IPS-15b (cell line): Measurements from ENCODE around the gene CEP350.

Experiments
- H3K27me3 ChIP-seq: one replicate; pipeline ENCODE4 v1.6.1; 2013; ENCODE audit warnings: low read length; ENCODE audit not compliant: control insufficient read depth, insufficient read depth
- H3K36me3 ChIP-seq: one replicate; pipeline ENCODE4 v1.6.1; 2013; ENCODE audit warnings: low read length; ENCODE audit not compliant: control insufficient read depth, insufficient read depth
- H3K4me1 ChIP-seq: one replicate; pipeline ENCODE4 v1.6.1; 2013; ENCODE audit warnings: mild to moderate bottlenecking, low read length; ENCODE audit not compliant: control insufficient read depth, insufficient read depth
- H3K4me3 ChIP-seq: one replicate; pipeline ENCODE4 v1.5.1; 2013; ENCODE audit warnings: low read depth, low read length
- H3K9ac ChIP-seq: one replicate; pipeline ENCODE4 v1.6.1; 2013; ENCODE audit warnings: low read depth, mild to moderate bottlenecking, low read length
- H3K9me3 ChIP-seq: one replicate; pipeline ENCODE4 v1.6.1; 2013; ENCODE audit warnings: mild to moderate bottlenecking, low read length; ENCODE audit not compliant: control insufficient read depth, insufficient read depth

CEP350 gene

DNA sequence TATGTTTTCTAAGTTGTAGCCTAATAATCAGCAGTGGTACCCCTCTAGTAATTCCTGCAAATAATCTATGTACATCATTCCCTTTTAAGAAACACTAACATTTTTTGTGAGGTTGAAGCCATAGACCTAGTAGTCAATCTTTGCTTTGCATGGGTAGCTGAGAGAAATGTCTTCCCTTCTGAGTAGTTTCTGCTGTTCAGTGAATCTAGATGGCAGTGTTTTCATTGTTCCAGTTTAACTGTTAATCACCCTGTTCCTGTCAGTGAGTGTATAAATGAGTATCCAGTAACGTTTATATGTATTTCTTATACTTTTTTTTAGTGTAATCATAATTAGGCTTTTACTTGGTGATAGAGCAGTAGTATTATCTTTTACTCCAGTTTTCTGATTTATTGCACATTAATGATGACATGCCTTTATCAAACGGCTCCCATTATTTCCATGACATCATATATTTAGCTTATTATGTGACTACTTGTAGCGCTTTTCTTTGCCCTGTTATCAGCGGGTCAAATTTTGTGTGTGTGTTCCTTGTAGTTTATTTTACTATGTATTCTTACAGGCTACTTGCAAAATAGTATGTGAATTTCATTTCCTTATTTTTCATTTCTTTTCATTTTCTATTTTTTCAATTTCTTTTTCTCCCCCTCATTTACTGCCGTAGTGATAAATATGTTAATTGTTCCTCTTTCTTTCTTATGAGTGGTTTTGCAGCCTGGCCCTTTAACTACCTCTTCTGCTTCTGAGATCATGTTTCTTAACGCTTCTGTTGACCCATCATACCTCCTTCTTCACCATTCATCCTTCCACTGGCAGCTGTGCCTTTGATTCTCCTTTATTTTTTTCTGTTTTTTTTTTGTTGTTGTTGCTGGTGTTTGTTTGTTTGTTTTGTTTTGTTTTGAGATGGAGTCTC, 18.8 kb downstream of the CEP350 start:
- no peaks in the 10 kb centered on the region for H3K36me3 ChIP-seq
- no peak overlapping the region for H3K4me3 ChIP-seq
- no peak overlapping the region for H3K9ac ChIP-seq
- no peaks in the 10 kb centered on the region for H3K4me1 ChIP-seq
- H3K9me3 ChIP-seq = no peaks in the 10 kb centered on the region
- H3K27me3 ChIP-seq = no peaks in the 10 kb centered on the region

DNA sequence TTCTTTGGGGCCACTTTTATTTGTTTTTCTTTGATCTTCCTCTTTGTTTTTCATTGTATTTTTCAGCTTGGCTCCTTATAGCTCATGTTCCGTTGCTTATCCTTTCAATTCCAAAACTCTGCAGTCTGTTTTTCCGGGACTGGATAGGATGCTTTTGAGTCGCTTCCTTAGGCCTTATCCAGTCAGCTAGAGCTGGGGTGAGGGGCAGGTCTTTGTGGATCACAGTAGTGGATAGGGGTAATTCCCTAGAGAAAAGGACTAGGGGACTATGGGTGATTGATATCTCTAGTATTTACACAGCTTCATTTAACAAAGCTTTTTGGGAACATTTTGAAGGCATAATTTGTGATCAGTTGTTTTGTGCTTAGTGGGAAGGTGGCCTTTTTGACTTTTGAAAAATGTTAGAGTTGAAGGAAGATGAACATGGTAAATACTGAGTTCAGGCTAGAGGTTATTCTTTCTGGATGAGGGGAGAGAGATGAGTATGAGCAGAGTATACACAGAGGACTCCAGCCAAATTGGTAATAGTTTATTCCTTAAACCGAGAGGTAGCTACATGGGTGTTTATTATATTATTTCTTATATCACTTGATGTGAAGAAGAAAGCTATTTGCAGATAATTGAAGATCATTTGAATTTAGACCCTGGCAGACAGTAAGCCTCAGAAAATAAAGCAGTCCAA, 22.5 kb downstream of the CEP350 start:
- H3K9ac ChIP-seq = no peak overlapping the region
- H3K9me3 ChIP-seq = no peaks in the 10 kb centered on the region
- no peaks in the 10 kb centered on the region for H3K4me1 ChIP-seq
- no peak overlapping the region for H3K4me3 ChIP-seq
- no peaks in the 10 kb centered on the region for H3K36me3 ChIP-seq
- no peaks in the 10 kb centered on the region for H3K27me3 ChIP-seq

DNA sequence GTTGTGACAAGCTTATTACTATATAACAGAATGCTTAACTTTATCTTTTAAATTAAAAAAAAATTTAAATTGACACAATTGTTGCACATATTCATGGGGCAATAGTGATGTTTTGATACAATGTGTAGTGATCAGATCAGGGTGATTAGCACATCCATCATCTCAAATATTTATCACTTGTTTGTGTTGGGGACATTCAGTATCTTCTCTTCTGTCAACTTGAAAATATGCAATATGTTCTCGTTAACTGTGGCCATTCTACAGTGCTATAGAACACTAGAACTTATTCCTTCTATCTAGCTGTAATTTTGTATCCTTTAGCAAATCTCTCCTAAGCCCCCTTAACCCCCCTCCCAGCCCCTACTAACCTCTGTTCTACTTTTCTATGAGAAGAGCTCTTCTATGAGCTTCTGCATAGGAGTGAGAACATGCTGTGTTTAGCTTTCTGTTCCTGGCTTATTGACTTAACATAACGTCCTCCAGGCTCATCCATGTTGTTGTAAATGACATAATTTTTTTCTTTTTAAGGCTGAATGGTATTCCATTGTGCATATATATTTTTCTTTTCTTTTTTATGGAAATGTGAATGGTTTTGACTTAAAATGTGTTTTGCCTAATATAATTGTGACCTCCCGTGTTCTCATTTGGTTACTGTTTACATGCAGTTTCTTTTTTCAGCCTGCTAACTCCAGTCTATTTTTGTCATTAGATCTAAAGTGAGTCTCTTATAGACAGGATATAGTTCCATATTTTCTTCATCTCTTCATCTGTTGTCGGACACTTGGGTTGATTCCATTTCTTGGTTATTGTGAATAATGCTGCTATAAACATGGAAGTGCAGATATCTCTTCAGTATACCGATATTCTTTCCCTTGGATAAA, 23.8 kb downstream of the CEP350 start:
- Histone ChIP-seq H3K9ac (no peak overlapping the region), H3K36me3 (no peaks in the 10 kb centered on the region), H3K9me3 (no peaks in the 10 kb centered on the region), H3K4me3 (no peak overlapping the region), H3K27me3 (no peaks in the 10 kb centered on the region), H3K4me1 (no peaks in the 10 kb centered on the region)

DNA sequence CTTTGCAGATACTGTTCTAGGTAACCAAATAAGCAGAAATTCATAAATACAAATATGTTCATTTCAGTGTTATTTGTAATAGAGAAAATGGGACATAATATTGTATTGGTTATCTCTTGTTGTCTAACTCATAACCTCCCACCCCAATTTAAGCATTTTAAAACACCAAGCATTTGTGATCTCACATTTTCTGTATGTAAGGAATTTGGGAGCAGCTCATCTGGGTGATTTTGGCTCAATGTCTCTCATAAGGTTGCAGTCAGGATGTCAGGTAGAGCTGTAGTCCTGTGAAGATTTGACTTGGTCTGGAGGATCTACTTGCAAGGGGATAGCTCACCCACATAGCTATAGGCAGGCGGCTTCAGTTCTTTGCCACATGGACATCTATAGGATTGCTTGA, 29.5 kb downstream of the CEP350 start:
- Histone ChIP-seq H3K4me1 (no peaks in the 10 kb centered on the region), H3K4me3 (no peak overlapping the region), H3K36me3 (no peaks in the 10 kb centered on the region), H3K9me3 (no peaks in the 10 kb centered on the region), H3K27me3 (no peaks in the 10 kb centered on the region), H3K9ac (no peak overlapping the region)

DNA sequence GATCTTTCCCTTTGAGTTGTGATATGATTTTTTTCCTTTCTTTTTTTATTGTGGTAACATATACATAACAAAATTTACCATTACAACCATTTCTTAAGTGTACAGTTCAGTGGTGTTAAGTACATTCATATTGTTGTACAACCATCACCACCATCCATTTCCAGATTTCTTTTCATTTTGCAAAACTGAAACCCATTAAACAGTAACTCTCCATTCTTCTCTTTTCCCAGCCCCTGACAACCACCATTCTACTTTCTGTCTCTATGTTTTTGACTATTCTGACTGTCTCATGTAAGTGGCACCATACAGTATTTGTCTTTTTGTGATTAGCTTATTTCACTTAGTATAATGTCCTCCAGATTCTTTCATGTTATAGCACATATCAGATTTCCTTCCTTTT, 30.3 kb downstream of the CEP350 start:
- no peaks in the 10 kb centered on the region for H3K4me1 ChIP-seq
- no peaks in the 10 kb centered on the region for H3K36me3 ChIP-seq
- no peaks in the 10 kb centered on the region for H3K27me3 ChIP-seq
- H3K9me3 ChIP-seq = no peaks in the 10 kb centered on the region
- H3K9ac ChIP-seq = no peak overlapping the region
- H3K4me3 ChIP-seq = no peak overlapping the region

DNA sequence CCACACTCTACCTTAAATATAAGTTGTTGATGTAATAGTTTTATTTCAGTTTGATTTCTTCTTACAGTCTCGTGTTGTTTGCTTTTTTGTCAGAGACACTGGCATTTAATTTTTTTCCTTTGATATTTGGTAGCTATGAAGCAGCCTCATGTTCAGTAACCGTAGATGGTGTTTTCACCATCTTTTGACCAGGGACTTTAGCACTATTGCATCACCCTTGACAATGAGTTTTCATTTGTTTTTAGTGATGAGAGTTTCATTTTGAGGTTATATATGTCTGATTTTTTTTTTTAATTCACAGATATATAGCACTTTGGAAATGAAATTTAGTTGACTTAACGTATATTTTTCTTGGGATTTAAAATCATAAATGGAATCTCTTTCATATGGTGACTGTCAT, 36.2 kb downstream of the CEP350 start:
- Histone ChIP-seq H3K9ac (no peak overlapping the region), H3K36me3 (no peaks in the 10 kb centered on the region), H3K4me1 (no peaks in the 10 kb centered on the region), H3K9me3 (no peaks in the 10 kb centered on the region), H3K4me3 (no peak overlapping the region), H3K27me3 (no peaks in the 10 kb centered on the region)

DNA sequence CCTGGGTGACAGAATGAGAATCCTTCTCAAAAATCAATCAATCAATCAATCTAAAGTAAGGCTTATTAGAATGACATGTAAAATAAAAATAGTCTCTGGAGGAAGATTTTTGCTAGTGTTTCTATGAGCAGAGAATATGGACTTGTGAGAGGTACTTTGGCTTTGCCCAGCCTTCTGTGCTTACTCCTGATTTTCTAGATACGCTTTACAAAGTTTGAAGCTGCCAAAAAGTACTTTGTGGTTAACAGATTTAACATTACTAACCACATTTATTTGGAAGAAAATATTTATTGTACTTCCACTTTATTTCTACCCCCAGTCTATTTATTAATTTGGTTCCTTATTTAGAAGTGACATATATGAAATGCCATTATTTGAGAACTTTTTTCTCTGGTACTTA, 41.0 kb downstream of the CEP350 start:
- H3K36me3 ChIP-seq = peaks cover 2% of the 10 kb centered on the region
- no peaks in the 10 kb centered on the region for H3K9me3 ChIP-seq
- no peaks in the 10 kb centered on the region for H3K27me3 ChIP-seq
- H3K4me1 ChIP-seq = no peaks in the 10 kb centered on the region
- H3K4me3 ChIP-seq = no peak overlapping the region
- H3K9ac ChIP-seq = no peak overlapping the region

DNA sequence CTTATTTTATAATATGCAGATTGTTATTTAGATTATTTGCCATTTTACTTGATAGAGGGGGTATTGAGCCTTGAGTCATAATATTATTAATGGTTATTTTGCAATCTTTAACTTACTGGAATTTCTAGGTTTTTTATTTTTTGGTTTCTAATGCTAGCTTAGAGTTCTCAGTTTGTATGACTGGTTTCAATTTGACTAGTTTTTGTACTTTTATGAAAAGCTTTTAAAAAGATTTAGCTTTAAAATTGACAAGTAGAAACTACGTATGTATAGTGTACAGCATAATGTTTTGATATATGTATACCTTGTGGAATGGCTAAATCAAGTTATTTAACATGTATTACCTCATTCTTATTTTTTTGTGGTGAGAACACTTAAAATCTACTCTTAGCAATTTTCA, 41.5 kb downstream of the CEP350 start:
- no peak overlapping the region for H3K9ac ChIP-seq
- no peak overlapping the region for H3K4me3 ChIP-seq
- H3K9me3 ChIP-seq = no peaks in the 10 kb centered on the region
- H3K36me3 ChIP-seq = peaks cover 2% of the 10 kb centered on the region
- H3K4me1 ChIP-seq = no peaks in the 10 kb centered on the region
- H3K27me3 ChIP-seq = no peaks in the 10 kb centered on the region

DNA sequence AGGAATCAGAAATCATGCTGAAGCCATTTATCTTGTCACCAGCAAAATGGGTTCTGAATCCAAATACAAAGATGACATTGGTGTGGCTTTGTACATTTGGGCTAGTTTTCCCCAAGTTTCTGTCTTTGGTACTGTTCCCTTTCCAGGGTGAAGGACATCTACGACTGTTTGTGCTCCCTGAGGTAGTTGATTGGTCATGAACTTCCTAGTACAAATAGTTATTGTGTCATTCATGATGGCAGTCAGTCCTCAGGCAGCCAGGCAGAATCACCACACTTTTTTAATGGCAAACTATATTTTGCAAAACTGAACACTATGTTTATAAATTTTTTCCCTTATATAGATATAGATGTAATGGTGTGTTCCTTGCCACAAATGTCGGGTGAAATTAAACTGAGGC, 46.0 kb downstream of the CEP350 start:
- Histone ChIP-seq H3K4me3 (no peak overlapping the region), H3K36me3 (peaks cover 2% of the 10 kb centered on the region), H3K9ac (no peak overlapping the region), H3K4me1 (no peaks in the 10 kb centered on the region), H3K27me3 (no peaks in the 10 kb centered on the region), H3K9me3 (no peaks in the 10 kb centered on the region)

DNA sequence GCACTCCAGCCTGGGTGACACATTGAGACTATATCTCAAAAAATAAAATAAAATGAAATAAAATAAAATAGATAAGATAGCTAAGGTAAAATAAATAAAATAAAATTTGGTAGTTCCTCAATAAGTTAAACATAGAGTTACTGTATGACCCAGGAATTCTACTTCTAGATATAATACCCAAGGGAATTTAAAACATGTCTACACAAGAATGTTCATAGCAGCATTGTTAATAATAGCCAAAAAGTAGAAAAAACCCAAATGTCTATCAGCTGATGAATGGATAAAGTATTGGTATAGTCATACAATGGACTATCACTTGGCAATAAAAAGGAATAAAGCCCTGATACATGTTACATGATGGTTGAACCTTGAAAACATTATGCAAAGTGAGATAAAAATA, 47.8 kb downstream of the CEP350 start:
- Histone ChIP-seq H3K9ac (no peak overlapping the region), H3K4me1 (no peaks in the 10 kb centered on the region), H3K9me3 (no peaks in the 10 kb centered on the region), H3K4me3 (no peak overlapping the region), H3K36me3 (no peaks in the 10 kb centered on the region), H3K27me3 (no peaks in the 10 kb centered on the region)

DNA sequence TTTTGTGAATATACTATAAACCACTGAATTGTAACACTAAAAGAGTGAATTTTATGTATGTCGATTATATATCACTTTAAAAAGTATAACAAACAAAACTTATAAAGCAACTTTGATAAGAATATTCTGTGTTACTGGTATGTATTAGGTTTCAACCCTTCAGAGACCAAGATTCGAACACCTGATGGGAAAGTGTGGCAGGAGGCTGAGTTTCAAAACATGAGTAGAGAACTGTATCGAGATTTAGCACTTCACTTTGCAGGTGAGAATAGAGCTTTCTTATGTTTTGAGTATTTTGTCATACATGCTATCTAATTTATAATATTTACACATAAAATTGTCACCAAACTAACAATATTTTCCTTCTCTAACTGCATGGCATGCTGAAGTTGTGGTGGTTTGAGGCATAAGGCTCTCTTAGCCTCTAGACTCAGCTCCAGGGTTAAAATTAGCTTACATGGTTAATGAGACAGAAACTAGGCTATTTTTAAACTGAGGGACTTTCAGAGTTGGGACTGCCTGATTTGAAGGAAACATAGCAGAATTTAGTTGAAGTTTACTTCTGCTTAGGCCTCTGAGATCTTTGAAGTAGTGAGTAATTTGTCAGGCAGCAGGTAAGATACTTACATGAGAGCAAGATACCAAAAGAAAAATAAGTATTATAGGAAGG, 48.6 kb downstream of the CEP350 start:
- Histone ChIP-seq H3K27me3 (no peaks in the 10 kb centered on the region), H3K9ac (no peak overlapping the region), H3K36me3 (no peaks in the 10 kb centered on the region), H3K4me3 (no peak overlapping the region), H3K9me3 (no peaks in the 10 kb centered on the region), H3K4me1 (no peaks in the 10 kb centered on the region)
